ENCODE data around the gene SEMA4D.

SEMA4D gene

GRCh38 chr9:89425024-89425805, 72.7 kb downstream of the SEMA4D start:
- TF ChIP-seq, protein P1, sequence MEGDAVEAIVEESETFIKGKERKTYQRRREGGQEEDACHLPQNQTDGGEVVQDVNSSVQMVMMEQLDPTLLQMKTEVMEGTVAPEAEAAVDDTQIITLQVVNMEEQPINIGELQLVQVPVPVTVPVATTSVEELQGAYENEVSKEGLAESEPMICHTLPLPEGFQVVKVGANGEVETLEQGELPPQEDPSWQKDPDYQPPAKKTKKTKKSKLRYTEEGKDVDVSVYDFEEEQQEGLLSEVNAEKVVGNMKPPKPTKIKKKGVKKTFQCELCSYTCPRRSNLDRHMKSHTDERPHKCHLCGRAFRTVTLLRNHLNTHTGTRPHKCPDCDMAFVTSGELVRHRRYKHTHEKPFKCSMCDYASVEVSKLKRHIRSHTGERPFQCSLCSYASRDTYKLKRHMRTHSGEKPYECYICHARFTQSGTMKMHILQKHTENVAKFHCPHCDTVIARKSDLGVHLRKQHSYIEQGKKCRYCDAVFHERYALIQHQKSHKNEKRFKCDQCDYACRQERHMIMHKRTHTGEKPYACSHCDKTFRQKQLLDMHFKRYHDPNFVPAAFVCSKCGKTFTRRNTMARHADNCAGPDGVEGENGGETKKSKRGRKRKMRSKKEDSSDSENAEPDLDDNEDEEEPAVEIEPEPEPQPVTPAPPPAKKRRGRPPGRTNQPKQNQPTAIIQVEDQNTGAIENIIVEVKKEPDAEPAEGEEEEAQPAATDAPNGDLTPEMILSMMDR (IDR thresholded peaks at IDR 0.05; ENCODE audit: insufficient read depth, low read length, missing control alignments): no peak
- POLR2A ChIA-PET: no interaction called here
- no peak overlapping the region for H3K4me3 ChIP-seq (ENCODE audit: low read depth, low read length)
- no peak for DNase-seq (ENCODE audit: low read depth, low spot score)
- CTCF ChIA-PET: no interaction called here

DNA sequence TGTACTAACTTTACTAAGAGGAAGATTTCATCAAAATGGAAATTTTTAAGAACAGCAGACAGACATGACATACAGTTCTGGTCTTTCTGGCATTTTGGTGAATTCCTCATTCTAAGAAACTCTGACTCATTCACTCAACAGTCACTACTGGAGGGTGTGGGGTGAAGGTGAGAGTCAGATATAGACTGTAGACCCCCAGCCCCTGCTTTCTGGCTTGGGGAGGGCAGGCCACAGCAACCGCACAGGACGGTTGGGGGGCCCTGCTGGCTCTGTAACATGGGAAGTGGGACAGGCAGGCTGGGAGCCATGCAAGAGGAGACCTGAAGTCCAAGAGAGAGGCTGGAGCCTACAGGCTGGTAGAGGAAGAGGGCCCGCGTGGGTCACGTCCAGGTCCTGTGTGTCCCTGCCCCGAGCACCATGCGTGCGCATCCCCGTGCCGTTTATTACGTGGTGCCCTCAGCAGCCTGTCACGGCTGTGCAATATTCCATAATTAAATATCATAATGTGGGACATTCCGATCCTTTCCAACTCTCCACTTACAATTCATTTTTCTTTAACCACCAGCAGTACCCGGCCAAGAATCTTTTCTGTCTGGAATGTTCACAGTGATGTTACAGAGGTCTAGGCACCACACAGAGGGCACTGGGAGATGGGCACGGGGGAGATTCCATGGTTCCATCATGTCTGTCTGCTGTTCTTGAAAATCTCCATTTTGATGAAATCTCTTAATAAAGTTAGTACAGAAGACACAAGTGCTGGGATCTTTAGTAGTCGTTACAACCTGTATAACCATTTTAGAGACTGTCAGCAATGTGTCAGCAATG, 75.5 kb downstream of the SEMA4D start:
- POLR2A ChIA-PET: no interaction called here
- DNase-seq (ENCODE audit: low read depth, low spot score): peak; percentile 16

GRCh38 chr9:89421595-89421994, 76.3 kb downstream of the SEMA4D start:
- CTCF ChIA-PET: no interaction called here
- H3K4me3 ChIP-seq (ENCODE audit: low read depth, low read length): no peak overlapping the region
- TF ChIP-seq, protein P1 (IDR thresholded peaks at IDR 0.05; ENCODE audit: insufficient read depth, low read length, missing control alignments): no peak
- POLR2A ChIA-PET: no interaction called here
- DNase-seq (ENCODE audit: low read depth, low spot score): no peak

More for the DNA sequence above, 75.5 kb downstream of the SEMA4D start:
- no peak overlapping the region for H3K4me3 ChIP-seq (ENCODE audit: low read depth, low read length)
- TF ChIP-seq, protein P1 (IDR thresholded peaks at IDR 0.05; ENCODE audit: insufficient read depth, low read length, missing control alignments): no peak
- CTCF ChIA-PET: no interaction called here

DNA sequence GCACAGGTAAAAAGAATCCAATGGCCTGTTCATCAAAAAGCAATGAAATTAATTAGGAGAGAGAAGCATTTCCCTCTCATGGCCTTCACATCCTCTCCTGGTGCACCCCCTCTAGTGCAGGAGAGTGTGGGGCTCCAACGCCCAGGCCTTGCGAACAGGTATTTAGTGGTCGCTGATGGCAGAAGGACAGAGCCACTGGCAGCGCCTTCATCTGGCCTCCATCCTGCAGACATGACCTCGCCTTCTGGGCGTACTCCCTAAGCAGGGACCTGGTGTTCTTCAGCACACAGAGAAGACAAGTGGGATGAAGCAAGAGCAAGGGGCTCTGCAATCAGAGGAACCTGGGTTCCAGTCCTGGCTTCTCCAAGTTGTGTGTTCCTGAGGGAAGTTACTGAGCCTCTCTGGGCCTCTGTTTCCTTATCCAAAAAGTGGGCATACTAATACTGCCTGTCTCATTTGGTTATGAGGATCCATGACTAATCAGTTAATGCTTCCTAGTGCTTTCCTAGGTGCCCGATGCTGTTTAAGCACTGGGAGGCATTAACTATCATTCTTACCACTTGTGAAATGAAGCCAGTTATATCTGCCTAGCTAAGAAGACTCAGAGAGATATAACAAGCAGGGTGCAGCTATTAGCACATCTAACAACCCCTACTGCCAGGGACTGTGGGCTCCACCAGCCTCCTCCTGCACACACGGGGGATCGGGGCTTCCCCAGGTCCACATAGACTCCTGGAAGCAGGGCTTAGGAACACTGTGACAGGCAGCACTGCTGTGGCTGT, 77.3 kb downstream of the SEMA4D start:
- TF ChIP-seq, protein P1 (IDR thresholded peaks at IDR 0.05; ENCODE audit: insufficient read depth, low read length, missing control alignments): no peak
- no peak for DNase-seq (ENCODE audit: low read depth, low spot score)
- no peak overlapping the region for H3K4me3 ChIP-seq (ENCODE audit: low read depth, low read length)
- CTCF ChIA-PET: no interaction called here
- POLR2A ChIA-PET: no interaction called here

DNA sequence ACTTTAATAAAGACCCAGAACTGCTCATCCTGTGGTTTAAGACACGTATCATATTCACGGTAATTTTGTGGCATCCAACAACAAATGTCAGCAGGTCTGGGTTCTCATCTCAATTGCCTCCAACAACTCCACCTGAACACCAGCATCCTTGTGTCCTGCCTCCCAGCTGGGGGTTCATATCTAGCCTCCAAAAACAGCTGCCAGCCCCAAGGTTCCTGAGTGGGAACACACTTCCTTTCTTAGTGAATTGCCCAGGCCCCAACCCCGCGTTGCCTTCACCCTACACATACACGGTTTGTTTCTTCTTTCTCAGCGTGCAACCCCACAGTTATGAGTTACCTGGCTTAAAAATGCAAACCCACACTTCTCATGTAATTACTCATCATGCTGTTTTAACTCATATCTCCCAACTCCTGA, 77.9 kb downstream of the SEMA4D start:
- CTCF ChIA-PET: no interaction called here
- POLR2A ChIA-PET: no interaction called here

More for the DNA sequence above, 77.9 kb downstream of the SEMA4D start:
- TF ChIP-seq, protein P1 (IDR thresholded peaks at IDR 0.05; ENCODE audit: insufficient read depth, low read length, missing control alignments): no peak
- H3K4me3 ChIP-seq (ENCODE audit: low read depth, low read length): no peak overlapping the region
- no peak for DNase-seq (ENCODE audit: low read depth, low spot score)
